Stomach (tissue), 9 donors: ENCODE measurements around the gene SPRY1. TPM values are rescaled to one million over a fixed set of nuclear protein-coding genes. Genes with fewer than 3 reads are reported as not detected.

Experiments
- DNase-seq, 2 donors: peaks; one replicate each; pipeline versions ENCODE4 v3.0.0 to v3.0.0-alpha.2; 2013 to 2019
- H3K27ac ChIP-seq, 5 donors: fragments of 200-600 bp in 4 of 5; sonication (generic) in 4 of 5; one replicate each; pipeline ENCODE4 v1.5.1; 2013 to 2019; ENCODE audit warnings: mild to moderate bottlenecking in 1 of 5, moderate library complexity in 1 of 5
- H3K27me3 ChIP-seq, 3 donors: fragments of 200-600 bp; sonication (generic); one replicate each; pipeline ENCODE4 v1.5.1; 2017 to 2019; ENCODE audit warnings: mixed run types in 1 of 3
- H3K36me3 ChIP-seq, 4 donors: fragments of 200-600 bp; sonication (generic); 1 replicate in 3 of 4; 2 replicates in 1 of 4; pipeline ENCODE4 v1.5.1; 2016 to 2019
- H3K4me1 ChIP-seq, 4 donors: fragments of 200-600 bp; sonication (generic); one replicate each; pipeline ENCODE4 v1.5.1; 2016 to 2019
- H3K4me3 ChIP-seq, 4 donors: fragments of 200-600 bp; sonication (generic) in 3 of 4; one replicate each; pipeline ENCODE4 v1.5.1; 2016 to 2019; ENCODE audit warnings: mild to moderate bottlenecking in 1 of 4
- H3K9me3 ChIP-seq, 4 donors: fragments of 200-600 bp; sonication (generic); one replicate each; pipeline ENCODE4 v1.5.1; 2016 to 2019
- EP300 ChIP-seq: sonication (generic); formaldehyde crosslinking; IDR thresholded peaks from one replicate; pipeline ENCODE4 v1.6.1; 2017; ENCODE audit warnings: antibody characterized with exemption
- POLR2A ChIP-seq, 4 donors: fragments of 450-650 bp; IDR thresholded peaks; one replicate each; pipeline ENCODE4 v1.6.1; 2016; ENCODE audit warnings: antibody characterized with exemption in 4 of 4, control low read depth in 2 of 4, mild to moderate bottlenecking in 1 of 4, moderate library complexity in 1 of 4
- POLR2AphosphoS5 ChIP-seq, 3 donors: sonication (generic); formaldehyde crosslinking; IDR thresholded peaks; one replicate each; pipeline ENCODE4 v1.6.1; 2016; ENCODE audit warnings: antibody characterized with exemption in 3 of 3
- WGBS, 5 donors: extraction: QIAGEN DNeasy Blood & Tissue Kit in 3 of 5; methylation state at CpG; one replicate each; pipeline versions ENCODE4 v1.1.5 to v1.1.7; 2013 to 2018; 5-methylcytosine and 5-hydroxymethylcytosine counted together
- intact Hi-C: fragments of 100-400 bp; cut with DNase I; formaldehyde crosslinking; loops from one replicate; pipeline ENCODE4 v1.15.1; 2023; ENCODE audit warnings: low total_unique reads
- polyA plus RNA-seq, 3 donors: library from polyadenylated mRNA; stranded (reverse); fragments of 200-250 nt; gene quantifications; one replicate each; pipeline ENCODE4 v1.2.3, GENCODE V29; 2013
- total RNA-seq, 5 donors: library from RNA; depleted of rRNA; stranded (reverse); fragments of >200 nt; gene quantifications; one replicate each; pipeline versions ENCODE4 v1.1.0 to v1.2.3, GENCODE V29; 2014 to 2016
- TF ChIP-seq, protein P1 (sequence below), 7 experiments: fragments of 450-650 bp in 4 of 7; fragments of 200-600 bp in 3 of 7; sonication (generic) in 3 of 7; IDR thresholded peaks; one replicate each; pipeline ENCODE4 v1.5.1; 2016 to 2019; ENCODE audit warnings: antibody characterized with exemption in 7 of 7, control low read depth in 2 of 7, mild to moderate bottlenecking in 1 of 7
- donor health status: healthy with polysubstance abuse.
- donor health status: Bipolar disorder and iron deficiency.
- donor health status: healthy.

SPRY1 gene
- total and polyA plus RNA-seq, 8 donors, result 15.7 to 85.2 (median 49.3) TPM

DNA sequence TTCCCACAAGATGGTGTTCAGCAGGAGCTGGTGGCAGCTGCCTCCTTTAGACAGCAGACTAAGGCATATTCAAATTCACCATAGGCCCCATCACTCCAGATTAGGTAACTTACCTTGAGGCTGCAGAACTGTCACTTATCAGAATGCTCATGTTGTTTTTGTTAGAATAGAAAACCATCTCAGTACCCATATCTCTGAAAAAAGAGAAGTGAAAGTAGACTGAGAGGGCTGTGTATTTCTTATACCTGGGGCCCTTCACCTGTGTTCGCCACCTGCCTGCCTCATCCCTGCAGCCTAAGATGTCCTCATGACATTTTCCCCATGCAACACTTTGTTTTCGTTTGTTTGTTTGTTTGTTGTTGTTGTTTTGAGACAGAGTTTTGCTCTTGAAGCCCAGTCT, 32.9 kb upstream of the SPRY1 start:
- Histone ChIP-seq H3K9me3 (no peaks in the 10 kb centered on the region), H3K27ac (no peak overlapping the region), H3K4me1 (peaks cover 0 to 10% (median 6%) of the 10 kb centered on the region in 4 donors), H3K36me3 (no peaks in the 10 kb centered on the region), H3K27me3 (no peaks in the 10 kb centered on the region), H3K4me3 (no peak overlapping the region)
- DNase-seq, result no peak
- no peak for TF ChIP-seq POLR2A (IDR thresholded peaks at IDR 0.05)
- no peak for TF ChIP-seq POLR2AphosphoS5 (IDR thresholded peaks at IDR 0.05)
- TF ChIP-seq, protein P1, sequence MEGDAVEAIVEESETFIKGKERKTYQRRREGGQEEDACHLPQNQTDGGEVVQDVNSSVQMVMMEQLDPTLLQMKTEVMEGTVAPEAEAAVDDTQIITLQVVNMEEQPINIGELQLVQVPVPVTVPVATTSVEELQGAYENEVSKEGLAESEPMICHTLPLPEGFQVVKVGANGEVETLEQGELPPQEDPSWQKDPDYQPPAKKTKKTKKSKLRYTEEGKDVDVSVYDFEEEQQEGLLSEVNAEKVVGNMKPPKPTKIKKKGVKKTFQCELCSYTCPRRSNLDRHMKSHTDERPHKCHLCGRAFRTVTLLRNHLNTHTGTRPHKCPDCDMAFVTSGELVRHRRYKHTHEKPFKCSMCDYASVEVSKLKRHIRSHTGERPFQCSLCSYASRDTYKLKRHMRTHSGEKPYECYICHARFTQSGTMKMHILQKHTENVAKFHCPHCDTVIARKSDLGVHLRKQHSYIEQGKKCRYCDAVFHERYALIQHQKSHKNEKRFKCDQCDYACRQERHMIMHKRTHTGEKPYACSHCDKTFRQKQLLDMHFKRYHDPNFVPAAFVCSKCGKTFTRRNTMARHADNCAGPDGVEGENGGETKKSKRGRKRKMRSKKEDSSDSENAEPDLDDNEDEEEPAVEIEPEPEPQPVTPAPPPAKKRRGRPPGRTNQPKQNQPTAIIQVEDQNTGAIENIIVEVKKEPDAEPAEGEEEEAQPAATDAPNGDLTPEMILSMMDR (IDR thresholded peaks at IDR 0.05), result no peak
- TF ChIP-seq EP300, result no peak
- WGBS, 5 donors, result 91 to 100% (median 94%) methylated on average over 2 of the region's 2 CpGs
- intact Hi-C loops, result no loop called here

DNA sequence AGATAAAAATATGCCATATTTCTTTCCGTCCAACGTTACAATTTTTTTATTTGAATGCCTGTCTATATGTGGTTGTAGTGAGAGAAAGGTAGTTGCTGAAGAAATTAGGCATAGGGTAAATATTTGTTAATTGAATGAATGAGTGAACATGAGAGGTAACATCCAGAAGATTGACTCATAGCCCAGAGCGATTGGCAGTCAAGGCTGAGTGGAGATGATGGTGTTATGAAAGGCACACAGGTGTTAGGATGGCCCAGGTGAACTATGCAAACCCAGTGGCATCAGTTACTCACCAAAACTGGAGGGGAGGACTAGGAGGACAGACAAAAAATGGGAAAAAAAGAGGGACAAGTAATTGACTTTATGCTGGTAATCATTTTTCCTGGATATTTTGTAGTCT, 31.7 kb upstream of the SPRY1 start:
- Histone ChIP-seq H3K27ac (no peak overlapping the region), H3K9me3 (no peaks in the 10 kb centered on the region), H3K4me1 (peaks cover 0 to 10% (median 3%) of the 10 kb centered on the region in 4 donors), H3K36me3 (no peaks in the 10 kb centered on the region), H3K27me3 (no peaks in the 10 kb centered on the region), H3K4me3 (no peak overlapping the region)
- TF ChIP-seq EP300 (no peak), POLR2A (IDR thresholded peaks at IDR 0.05) (no peak)
- TF ChIP-seq, protein P1 (IDR thresholded peaks at IDR 0.05), result no peak
- intact Hi-C loops, result no loop called here
- DNase-seq, result no peak
- 82 to 93% (median 85%) methylated on average over 3 of the region's 3 CpGs for WGBS, 5 donors

DNA sequence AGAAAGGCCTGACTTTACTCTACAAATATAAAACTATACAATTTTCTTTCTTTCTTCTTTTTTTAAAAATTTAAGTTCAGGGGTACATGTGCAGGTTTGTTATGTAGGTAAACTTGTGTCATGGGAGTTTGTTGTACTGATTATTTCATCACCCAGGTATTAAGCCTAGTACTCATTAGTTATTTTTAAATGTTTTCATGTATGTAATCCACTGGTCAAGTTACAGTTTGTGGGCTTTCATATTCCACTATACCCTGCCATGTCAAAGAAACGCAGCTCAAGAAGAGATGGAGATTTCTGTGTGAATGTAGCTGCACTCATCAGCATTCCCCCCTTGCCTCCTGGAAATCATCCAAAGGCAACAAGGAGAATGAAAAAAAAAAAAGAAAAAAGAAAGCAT, 31.2 kb upstream of the SPRY1 start:
- H3K9me3 ChIP-seq, result no peaks in the 10 kb centered on the region
- H3K4me1 ChIP-seq, result peaks cover 0 to 10% (median 3%) of the 10 kb centered on the region in 4 donors
- H3K36me3 ChIP-seq, result no peaks in the 10 kb centered on the region
- DNase-seq, result no peak
- no peak for TF ChIP-seq POLR2AphosphoS5 (IDR thresholded peaks at IDR 0.05)
- TF ChIP-seq POLR2A (IDR thresholded peaks at IDR 0.05), result no peak
- H3K27ac ChIP-seq, result no peak overlapping the region
- no peaks in the 10 kb centered on the region for H3K27me3 ChIP-seq
- WGBS, 5 donors, result 78 to 88% (median 80%) methylated on average over 1 of the region's 1 CpG
- H3K4me3 ChIP-seq, result no peak overlapping the region
- intact Hi-C loops, result no loop called here

DNA sequence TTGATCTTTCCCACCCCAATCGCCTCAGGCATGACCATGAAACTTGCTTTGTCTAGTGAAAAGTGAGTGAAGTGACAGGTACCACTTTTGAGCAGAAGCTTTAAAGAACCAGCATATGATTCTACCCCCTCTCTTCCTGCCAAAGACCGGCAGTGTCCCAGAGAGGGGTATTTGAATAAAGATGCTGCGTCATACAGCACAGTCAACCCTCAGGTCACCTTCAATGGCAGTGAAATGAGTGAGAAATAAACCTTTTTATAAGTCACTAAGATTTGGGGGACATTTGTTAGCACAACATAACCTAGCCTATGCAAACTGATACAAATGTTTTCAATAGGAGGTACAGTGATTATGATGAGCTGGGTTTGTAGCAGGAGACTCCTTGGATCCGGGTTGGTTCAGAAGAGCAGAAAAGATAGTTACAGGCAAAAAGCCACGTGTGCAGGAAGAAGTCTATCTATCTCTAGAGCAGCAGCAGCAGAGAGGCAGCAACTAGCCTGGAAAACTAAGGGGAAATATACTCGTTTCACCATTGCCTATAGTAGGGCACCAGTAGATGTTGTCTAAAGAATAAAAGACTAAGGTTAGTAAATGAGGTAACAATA, 30.3 kb upstream of the SPRY1 start:
- DNase-seq, result no peak
- Histone ChIP-seq H3K4me3 (no peak overlapping the region), H3K9me3 (no peaks in the 10 kb centered on the region), H3K27me3 (no peaks in the 10 kb centered on the region), H3K27ac (no peak overlapping the region), H3K4me1 (peaks cover 0 to 6% (median 0%) of the 10 kb centered on the region in 4 donors), H3K36me3 (no peaks in the 10 kb centered on the region)
- intact Hi-C loops, result no loop called here
- 79 to 86% (median 85%) methylated on average over 6 of the region's 6 CpGs for WGBS, 5 donors
- TF ChIP-seq POLR2AphosphoS5 (IDR thresholded peaks at IDR 0.05), result no peak
- TF ChIP-seq, protein P1 (IDR thresholded peaks at IDR 0.05), result no peak

DNA sequence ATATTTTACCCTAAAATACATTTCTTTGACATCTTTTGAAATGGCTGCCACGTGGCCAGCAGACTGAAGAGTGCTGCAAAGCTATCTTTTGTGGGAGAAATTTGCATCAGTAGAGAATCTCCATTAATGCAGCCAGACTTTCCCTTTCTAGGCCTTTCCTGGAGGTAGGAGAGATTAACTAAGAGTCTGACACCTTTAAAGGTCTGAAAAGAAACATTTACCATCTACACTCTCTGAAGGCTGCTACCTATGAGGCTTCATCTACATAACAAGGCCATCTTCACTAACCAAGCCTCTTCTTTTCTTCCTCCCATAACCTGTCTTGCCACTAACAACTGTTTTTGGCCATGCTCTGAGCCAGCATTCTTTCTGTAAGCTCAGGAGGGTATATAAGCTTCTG, 17.8 kb upstream of the SPRY1 start:
- Histone ChIP-seq H3K9me3 (no peaks in the 10 kb centered on the region), H3K4me3 (no peak overlapping the region), H3K27me3 (no peaks in the 10 kb centered on the region), H3K27ac (no peak overlapping the region), H3K4me1 (no peaks in the 10 kb centered on the region), H3K36me3 (no peaks in the 10 kb centered on the region)
- no peak for DNase-seq
- 70 to 88% (median 75%) methylated on average over 1 of the region's 1 CpG for WGBS, 5 donors
- TF ChIP-seq POLR2AphosphoS5 (IDR thresholded peaks at IDR 0.05) (no peak), EP300 (no peak), POLR2A (IDR thresholded peaks at IDR 0.05) (no peak)
- TF ChIP-seq, protein P1 (IDR thresholded peaks at IDR 0.05), result no peak
- intact Hi-C loops, result no loop called here
